Measurements from ENCODE around the gene MFGE8.
A peak's percentile ranks its signal among the peaks of the same experiment; 100 is the strongest.
"Not testable (repeated sequence)": the region's sequence is repeated elsewhere in the genome, so short reads cannot be mapped to it uniquely, and the experiment has no call there.

MFGE8 gene

GRCh38 chr15:88930579-88930978, 17.4 kb upstream of the MFGE8 start:
- peaks cover 0 to 10% (median 3%) of the 10 kb centered on the region in 5 experiments for H3K9me3 ChIP-seq (ENCODE audit: control extremely low read depth in 1 of 5, control insufficient read depth in 4 of 5, insufficient read depth in 2 of 5, low read depth in 1 of 5, low read length in 4 of 5)
- DNase-seq = no peak
- ChIA-PET POLR2A (no interaction called here), CTCF (no interaction called here)
- H3K4me1 ChIP-seq (ENCODE audit: control extremely low read depth in 1 of 4, control insufficient read depth in 4 of 4, insufficient read depth in 4 of 4, low read length in 3 of 4) = no peaks in the 10 kb centered on the region
- H3K36me3 ChIP-seq (ENCODE audit: control insufficient read depth in 4 of 4, insufficient read depth in 4 of 4, low read length in 3 of 4) = no peaks in the 10 kb centered on the region
- WGBS (ENCODE audit: insufficient coverage) = 100% methylated on average over 1 of the region's 2 CpGs
- peaks cover 0 to 2% (median 0%) of the 10 kb centered on the region in 5 experiments for H3K27me3 ChIP-seq (replicated peaks in 2 of 5; ENCODE audit: control insufficient read depth in 4 of 5, insufficient read depth in 5 of 5, low read length in 4 of 5)
- H3K4me3 ChIP-seq (ENCODE audit: control insufficient read depth in 1 of 7, extremely low read depth in 1 of 7, insufficient read depth in 4 of 7, low read depth in 2 of 7, low read length in 6 of 7) = no peak overlapping the region
- no peak overlapping the region for H3K27ac ChIP-seq (ENCODE audit: insufficient read depth in 1 of 2, low read depth in 1 of 2, low read length in 2 of 2, poor library complexity in 1 of 2, severe bottlenecking in 2 of 2)

- H3K27ac ChIP-seq (ENCODE audit: insufficient read depth in 1 of 2, low read depth in 1 of 2, low read length in 2 of 2, poor library complexity in 1 of 2, severe bottlenecking in 2 of 2); POLR2A ChIA-PET; CTCF ChIA-PET; H3K36me3 ChIP-seq (ENCODE audit: control insufficient read depth in 4 of 4, insufficient read depth in 4 of 4, low read length in 3 of 4); H3K4me3 ChIP-seq (ENCODE audit: control insufficient read depth in 1 of 7, extremely low read depth in 1 of 7, insufficient read depth in 4 of 7, low read depth in 2 of 7, low read length in 6 of 7); DNase-seq; H3K27me3 ChIP-seq (replicated peaks in 2 of 5; ENCODE audit: control insufficient read depth in 4 of 5, insufficient read depth in 5 of 5, low read length in 4 of 5); H3K4me1 ChIP-seq (ENCODE audit: control extremely low read depth in 1 of 4, control insufficient read depth in 4 of 4, insufficient read depth in 4 of 4, low read length in 3 of 4): not testable (repeated sequence)
- H3K9me3 ChIP-seq (ENCODE audit: control extremely low read depth in 1 of 5, control insufficient read depth in 4 of 5, insufficient read depth in 2 of 5, low read depth in 1 of 5, low read length in 4 of 5) = peaks cover 0 to 10% (median 2%) of the 10 kb centered on the region in 5 experiments
- WGBS (ENCODE audit: insufficient coverage) = 80% methylated on average over 1 of the region's 3 CpGs
Measured at GRCh38 chr15:88929358-88930098, 16.3 kb upstream of the MFGE8 start.

GRCh38 chr15:88928192-88928591, 15.0 kb upstream of the MFGE8 start:
- H3K27ac ChIP-seq (ENCODE audit: insufficient read depth in 1 of 2, low read depth in 1 of 2, low read length in 2 of 2, poor library complexity in 1 of 2, severe bottlenecking in 2 of 2); H3K36me3 ChIP-seq (ENCODE audit: control insufficient read depth in 4 of 4, insufficient read depth in 4 of 4, low read length in 3 of 4); POLR2A ChIA-PET; H3K4me3 ChIP-seq (ENCODE audit: control insufficient read depth in 1 of 7, extremely low read depth in 1 of 7, insufficient read depth in 4 of 7, low read depth in 2 of 7, low read length in 6 of 7); H3K4me1 ChIP-seq (ENCODE audit: control extremely low read depth in 1 of 4, control insufficient read depth in 4 of 4, insufficient read depth in 4 of 4, low read length in 3 of 4); CTCF ChIA-PET; H3K27me3 ChIP-seq (replicated peaks in 2 of 5; ENCODE audit: control insufficient read depth in 4 of 5, insufficient read depth in 5 of 5, low read length in 4 of 5); DNase-seq; H3K9me3 ChIP-seq (ENCODE audit: control extremely low read depth in 1 of 5, control insufficient read depth in 4 of 5, insufficient read depth in 2 of 5, low read depth in 1 of 5, low read length in 4 of 5): not testable (repeated sequence)

- H3K27ac ChIP-seq (ENCODE audit: insufficient read depth in 1 of 2, low read depth in 1 of 2, low read length in 2 of 2, poor library complexity in 1 of 2, severe bottlenecking in 2 of 2); H3K4me1 ChIP-seq (ENCODE audit: control extremely low read depth in 1 of 4, control insufficient read depth in 4 of 4, insufficient read depth in 4 of 4, low read length in 3 of 4); H3K9me3 ChIP-seq (ENCODE audit: control extremely low read depth in 1 of 5, control insufficient read depth in 4 of 5, insufficient read depth in 2 of 5, low read depth in 1 of 5, low read length in 4 of 5); H3K36me3 ChIP-seq (ENCODE audit: control insufficient read depth in 4 of 4, insufficient read depth in 4 of 4, low read length in 3 of 4); DNase-seq; POLR2A ChIA-PET; H3K4me3 ChIP-seq (ENCODE audit: control insufficient read depth in 1 of 7, extremely low read depth in 1 of 7, insufficient read depth in 4 of 7, low read depth in 2 of 7, low read length in 6 of 7); H3K27me3 ChIP-seq (replicated peaks in 2 of 5; ENCODE audit: control insufficient read depth in 4 of 5, insufficient read depth in 5 of 5, low read length in 4 of 5): not testable (repeated sequence)
- CTCF ChIA-PET = interaction anchor here (0.9 to 1.2 kb wide), 2 partner anchors 22 to 28 kb away, joined by 3 to 5 read pairs; no protein-coding TSS in a partner anchor
- WGBS (ENCODE audit: insufficient coverage) = no CpG with 5 or more reads among the region's 2 CpGs
Measured at GRCh38 chr15:88925648-88926047, 12.5 kb upstream of the MFGE8 start.

- DNase-seq; CTCF ChIA-PET; H3K9me3 ChIP-seq (ENCODE audit: control extremely low read depth in 1 of 5, control insufficient read depth in 4 of 5, insufficient read depth in 2 of 5, low read depth in 1 of 5, low read length in 4 of 5); POLR2A ChIA-PET; H3K4me3 ChIP-seq (ENCODE audit: control insufficient read depth in 1 of 7, extremely low read depth in 1 of 7, insufficient read depth in 4 of 7, low read depth in 2 of 7, low read length in 6 of 7); H3K27ac ChIP-seq (ENCODE audit: insufficient read depth in 1 of 2, low read depth in 1 of 2, low read length in 2 of 2, poor library complexity in 1 of 2, severe bottlenecking in 2 of 2); H3K27me3 ChIP-seq (replicated peaks in 2 of 5; ENCODE audit: control insufficient read depth in 4 of 5, insufficient read depth in 5 of 5, low read length in 4 of 5); H3K36me3 ChIP-seq (ENCODE audit: control insufficient read depth in 4 of 4, insufficient read depth in 4 of 4, low read length in 3 of 4); H3K4me1 ChIP-seq (ENCODE audit: control extremely low read depth in 1 of 4, control insufficient read depth in 4 of 4, insufficient read depth in 4 of 4, low read length in 3 of 4): not testable (repeated sequence)
- 93% methylated on average over 8 of the region's 12 CpGs for WGBS (ENCODE audit: insufficient coverage)
Measured at GRCh38 chr15:88920892-88921435, 7.8 kb upstream of the MFGE8 start.

GRCh38 chr15:88920186-88920891, 7.2 kb upstream of the MFGE8 start:
- Histone ChIP-seq H3K27ac (ENCODE audit: insufficient read depth in 1 of 2, low read depth in 1 of 2, low read length in 2 of 2, poor library complexity in 1 of 2, severe bottlenecking in 2 of 2) (no peak overlapping the region), H3K36me3 (ENCODE audit: control insufficient read depth in 4 of 4, insufficient read depth in 4 of 4, low read length in 3 of 4) (no peaks in the 10 kb centered on the region), H3K27me3 (replicated peaks in 2 of 5; ENCODE audit: control insufficient read depth in 4 of 5, insufficient read depth in 5 of 5, low read length in 4 of 5) (no peaks in the 10 kb centered on the region), H3K4me1 (ENCODE audit: control extremely low read depth in 1 of 4, control insufficient read depth in 4 of 4, insufficient read depth in 4 of 4, low read length in 3 of 4) (no peaks in the 10 kb centered on the region), H3K4me3 (ENCODE audit: control insufficient read depth in 1 of 7, extremely low read depth in 1 of 7, insufficient read depth in 4 of 7, low read depth in 2 of 7, low read length in 6 of 7) (no peak overlapping the region), H3K9me3 (ENCODE audit: control extremely low read depth in 1 of 5, control insufficient read depth in 4 of 5, insufficient read depth in 2 of 5, low read depth in 1 of 5, low read length in 4 of 5) (no peaks in the 10 kb centered on the region)
- WGBS (ENCODE audit: insufficient coverage) = 100% methylated on average over 4 of the region's 9 CpGs
- CTCF ChIA-PET = no interaction called here
- no peak for DNase-seq
- POLR2A ChIA-PET = no interaction called here

GRCh38 chr15:88918738-88919137, 5.6 kb upstream of the MFGE8 start:
- ChIA-PET POLR2A (no interaction called here), CTCF (no interaction called here)
- no peak overlapping the region for H3K27ac ChIP-seq (ENCODE audit: insufficient read depth in 1 of 2, low read depth in 1 of 2, low read length in 2 of 2, poor library complexity in 1 of 2, severe bottlenecking in 2 of 2)
- no peaks in the 10 kb centered on the region for H3K27me3 ChIP-seq (replicated peaks in 2 of 5; ENCODE audit: control insufficient read depth in 4 of 5, insufficient read depth in 5 of 5, low read length in 4 of 5)
- no peak overlapping the region for H3K4me3 ChIP-seq (ENCODE audit: control insufficient read depth in 1 of 7, extremely low read depth in 1 of 7, insufficient read depth in 4 of 7, low read depth in 2 of 7, low read length in 6 of 7)
- WGBS (ENCODE audit: insufficient coverage) = 79% methylated on average over 4 of the region's 4 CpGs
- H3K4me1 ChIP-seq (ENCODE audit: control extremely low read depth in 1 of 4, control insufficient read depth in 4 of 4, insufficient read depth in 4 of 4, low read length in 3 of 4) = peaks cover 0 to 3% (median 1%) of the 10 kb centered on the region in 4 experiments
- no peaks in the 10 kb centered on the region for H3K36me3 ChIP-seq (ENCODE audit: control insufficient read depth in 4 of 4, insufficient read depth in 4 of 4, low read length in 3 of 4)
- DNase-seq = peak in 1 of 3 donors; percentile 9
- H3K9me3 ChIP-seq (ENCODE audit: control extremely low read depth in 1 of 5, control insufficient read depth in 4 of 5, insufficient read depth in 2 of 5, low read depth in 1 of 5, low read length in 4 of 5) = no peaks in the 10 kb centered on the region
